ENCODE data around the gene VEGFD.
A peak's percentile ranks its signal among the peaks of the same experiment; 100 is the strongest.

The VEGFD gene

DNA sequence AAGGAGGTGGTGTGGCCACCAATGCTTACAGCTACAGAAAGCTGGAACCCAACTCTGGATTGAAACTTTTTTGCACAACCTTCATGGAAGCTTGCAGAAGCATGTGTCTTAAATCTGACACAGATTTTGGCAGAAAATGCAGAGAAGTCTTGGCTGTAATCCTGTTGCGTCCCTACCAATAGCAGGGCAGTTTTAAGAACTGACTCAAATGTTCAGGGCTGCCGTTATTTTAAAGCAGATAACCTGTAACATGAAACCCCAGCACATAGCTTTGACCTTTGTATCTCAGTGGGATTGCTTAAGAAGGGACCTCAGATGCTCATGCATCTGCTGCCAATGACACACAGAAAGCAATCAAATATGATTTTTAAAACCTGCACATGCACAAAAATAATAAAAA is at the start of gene VEGFD:
TSS of gene VEGFD (minus strand) at position 110 of the 400 bp plus-strand sequence. CDS start 467 bp downstream, outside the sequence.
- TF ChIP-seq ZFP3 (CRISPR knock-in tag; IDR thresholded peaks at IDR 0.05), result no peak
- no peak for TF ChIP-seq CSRNP3 (CRISPR knock-in tag; IDR thresholded peaks at IDR 0.05)
- TF ChIP-seq, protein P1, sequence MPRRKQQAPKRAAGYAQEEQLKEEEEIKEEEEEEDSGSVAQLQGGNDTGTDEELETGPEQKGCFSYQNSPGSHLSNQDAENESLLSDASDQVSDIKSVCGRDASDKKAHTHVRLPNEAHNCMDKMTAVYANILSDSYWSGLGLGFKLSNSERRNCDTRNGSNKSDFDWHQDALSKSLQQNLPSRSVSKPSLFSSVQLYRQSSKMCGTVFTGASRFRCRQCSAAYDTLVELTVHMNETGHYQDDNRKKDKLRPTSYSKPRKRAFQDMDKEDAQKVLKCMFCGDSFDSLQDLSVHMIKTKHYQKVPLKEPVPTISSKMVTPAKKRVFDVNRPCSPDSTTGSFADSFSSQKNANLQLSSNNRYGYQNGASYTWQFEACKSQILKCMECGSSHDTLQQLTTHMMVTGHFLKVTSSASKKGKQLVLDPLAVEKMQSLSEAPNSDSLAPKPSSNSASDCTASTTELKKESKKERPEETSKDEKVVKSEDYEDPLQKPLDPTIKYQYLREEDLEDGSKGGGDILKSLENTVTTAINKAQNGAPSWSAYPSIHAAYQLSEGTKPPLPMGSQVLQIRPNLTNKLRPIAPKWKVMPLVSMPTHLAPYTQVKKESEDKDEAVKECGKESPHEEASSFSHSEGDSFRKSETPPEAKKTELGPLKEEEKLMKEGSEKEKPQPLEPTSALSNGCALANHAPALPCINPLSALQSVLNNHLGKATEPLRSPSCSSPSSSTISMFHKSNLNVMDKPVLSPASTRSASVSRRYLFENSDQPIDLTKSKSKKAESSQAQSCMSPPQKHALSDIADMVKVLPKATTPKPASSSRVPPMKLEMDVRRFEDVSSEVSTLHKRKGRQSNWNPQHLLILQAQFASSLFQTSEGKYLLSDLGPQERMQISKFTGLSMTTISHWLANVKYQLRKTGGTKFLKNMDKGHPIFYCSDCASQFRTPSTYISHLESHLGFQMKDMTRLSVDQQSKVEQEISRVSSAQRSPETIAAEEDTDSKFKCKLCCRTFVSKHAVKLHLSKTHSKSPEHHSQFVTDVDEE (CRISPR knock-in tag; IDR thresholded peaks at IDR 0.05), result no peak
- TF ChIP-seq OSR1 (CRISPR knock-in tag; IDR thresholded peaks at IDR 0.05), result no peak
- TF ChIP-seq ESRRG (CRISPR knock-in tag; IDR thresholded peaks at IDR 0.05), result no peak
- no peak for TF ChIP-seq RARB (CRISPR knock-in tag; IDR thresholded peaks at IDR 0.05)
- no peak for TF ChIP-seq ZFP30 (CRISPR knock-in tag; IDR thresholded peaks at IDR 0.05)
- no peak for TF ChIP-seq ZNF8 (CRISPR knock-in tag; IDR thresholded peaks at IDR 0.05)
- no peak for TF ChIP-seq SNAI2 (CRISPR knock-in tag; IDR thresholded peaks at IDR 0.05)
- no peak for TF ChIP-seq BACH2 (CRISPR knock-in tag; IDR thresholded peaks at IDR 0.05; ENCODE audit: borderline replicate concordance)
- TF ChIP-seq ARNTL (CRISPR knock-in tag; IDR thresholded peaks at IDR 0.05; ENCODE audit: borderline replicate concordance, low read depth), result no peak
- no peak for TF ChIP-seq ZNF565 (CRISPR knock-in tag; conservative IDR thresholded peaks at IDR 0.05; ENCODE audit: low read depth)
- TF ChIP-seq, protein P2, sequence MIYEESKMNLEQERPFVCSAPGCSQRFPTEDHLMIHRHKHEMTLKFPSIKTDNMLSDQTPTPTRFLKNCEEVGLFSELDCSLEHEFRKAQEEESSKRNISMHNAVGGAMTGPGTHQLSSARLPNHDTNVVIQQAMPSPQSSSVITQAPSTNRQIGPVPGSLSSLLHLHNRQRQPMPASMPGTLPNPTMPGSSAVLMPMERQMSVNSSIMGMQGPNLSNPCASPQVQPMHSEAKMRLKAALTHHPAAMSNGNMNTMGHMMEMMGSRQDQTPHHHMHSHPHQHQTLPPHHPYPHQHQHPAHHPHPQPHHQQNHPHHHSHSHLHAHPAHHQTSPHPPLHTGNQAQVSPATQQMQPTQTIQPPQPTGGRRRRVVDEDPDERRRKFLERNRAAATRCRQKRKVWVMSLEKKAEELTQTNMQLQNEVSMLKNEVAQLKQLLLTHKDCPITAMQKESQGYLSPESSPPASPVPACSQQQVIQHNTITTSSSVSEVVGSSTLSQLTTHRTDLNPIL (CRISPR knock-in tag; IDR thresholded peaks at IDR 0.05; ENCODE audit: low read depth), result no peak
- TF ChIP-seq ZC3H10 (CRISPR knock-in tag; IDR thresholded peaks at IDR 0.05), result no peak
- no peak for TF ChIP-seq GLIS3 (CRISPR knock-in tag; IDR thresholded peaks at IDR 0.05)
- no peak for TF ChIP-seq PATZ1 (CRISPR knock-in tag; IDR thresholded peaks at IDR 0.05; ENCODE audit: borderline replicate concordance)
- TF ChIP-seq, protein P3, sequence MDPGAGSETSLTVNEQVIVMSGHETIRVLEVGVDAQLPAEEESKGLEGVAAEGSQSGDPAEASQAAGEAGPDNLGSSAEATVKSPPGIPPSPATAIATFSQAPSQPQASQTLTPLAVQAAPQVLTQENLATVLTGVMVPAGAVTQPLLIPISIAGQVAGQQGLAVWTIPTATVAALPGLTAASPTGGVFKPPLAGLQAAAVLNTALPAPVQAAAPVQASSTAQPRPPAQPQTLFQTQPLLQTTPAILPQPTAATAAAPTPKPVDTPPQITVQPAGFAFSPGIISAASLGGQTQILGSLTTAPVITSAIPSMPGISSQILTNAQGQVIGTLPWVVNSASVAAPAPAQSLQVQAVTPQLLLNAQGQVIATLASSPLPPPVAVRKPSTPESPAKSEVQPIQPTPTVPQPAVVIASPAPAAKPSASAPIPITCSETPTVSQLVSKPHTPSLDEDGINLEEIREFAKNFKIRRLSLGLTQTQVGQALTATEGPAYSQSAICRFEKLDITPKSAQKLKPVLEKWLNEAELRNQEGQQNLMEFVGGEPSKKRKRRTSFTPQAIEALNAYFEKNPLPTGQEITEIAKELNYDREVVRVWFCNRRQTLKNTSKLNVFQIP (CRISPR knock-in tag; IDR thresholded peaks at IDR 0.05; ENCODE audit: borderline replicate concordance, low read depth), result no peak
- no peak for TF ChIP-seq ZNF70 (CRISPR knock-in tag; IDR thresholded peaks at IDR 0.05)
- TF ChIP-seq TOX (CRISPR knock-in tag; IDR thresholded peaks at IDR 0.05; ENCODE audit: borderline replicate concordance), result no peak
- no peak for TF ChIP-seq ISL1 (CRISPR knock-in tag; IDR thresholded peaks at IDR 0.05)
- ATAC-seq, result peak; percentile 78

DNA sequence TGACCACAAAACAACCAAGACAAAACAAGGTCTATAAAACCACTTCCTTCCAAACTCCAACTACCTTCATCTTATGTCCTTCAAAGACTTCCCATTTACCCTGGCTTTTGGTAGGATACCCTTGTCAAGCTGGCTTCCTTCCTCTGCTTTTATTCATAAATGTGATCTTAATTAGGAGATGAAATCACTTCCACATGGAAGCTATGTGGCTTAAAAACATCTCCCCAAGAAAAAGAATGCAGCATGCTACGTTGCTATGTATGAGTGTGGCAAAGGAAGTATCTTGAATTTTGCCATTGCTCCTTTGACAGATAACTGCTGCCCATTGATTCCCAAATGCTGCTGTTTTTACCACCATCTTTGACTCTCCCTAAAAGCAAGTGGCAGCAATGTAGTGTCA is 46.4 kb upstream of the VEGFD start:
- ATAC-seq, result peak; percentile 89
- TF ChIP-seq ZC3H10 (CRISPR knock-in tag; IDR thresholded peaks at IDR 0.05) (no peak), CSRNP3 (CRISPR knock-in tag; IDR thresholded peaks at IDR 0.05) (no peak), ARNTL (CRISPR knock-in tag; IDR thresholded peaks at IDR 0.05; ENCODE audit: borderline replicate concordance, low read depth) (no peak), ZFP3 (CRISPR knock-in tag; IDR thresholded peaks at IDR 0.05) (no peak), ISL1 (CRISPR knock-in tag; IDR thresholded peaks at IDR 0.05) (no peak), OSR1 (CRISPR knock-in tag; IDR thresholded peaks at IDR 0.05) (no peak), GLIS3 (CRISPR knock-in tag; IDR thresholded peaks at IDR 0.05) (no peak), ESRRG (CRISPR knock-in tag; IDR thresholded peaks at IDR 0.05) (no peak), PPARA (CRISPR knock-in tag; IDR thresholded peaks at IDR 0.05; ENCODE audit: borderline replicate concordance) (no peak)

Data from SK-N-SH treated with all-trans-retinoic acid at 6 μM for 48 hours (cell line).